Mucosa of gallbladder (tissue), 1 donor: ENCODE data around the gene CRABP2. TPM values are rescaled to one million over a fixed set of nuclear protein-coding genes. Genes with fewer than 3 reads are reported as not detected.

ENCODE experiments used
- DNase-seq: peaks from one replicate; pipeline ENCODE4 v3.0.0-alpha.2; 2020; ENCODE audit warnings: low spot score
- total RNA-seq: library from RNA; stranded (reverse); gene quantifications from one replicate; pipeline ENCODE4 v1.2.1, GENCODE V29; 2021
- donor health status: DM: no; HTN: no; CAD: no.

Gene CRABP2
- total RNA-seq: 3.5 TPM

GRCh38 chr1:156705321-156705917 lies at the start of gene CRABP2:
Gene CRABP2 (minus strand): TSS chr1:156705583. CDS start chr1:156705446, 137 bp downstream.
- peak; percentile 15 for DNase-seq

DNA sequence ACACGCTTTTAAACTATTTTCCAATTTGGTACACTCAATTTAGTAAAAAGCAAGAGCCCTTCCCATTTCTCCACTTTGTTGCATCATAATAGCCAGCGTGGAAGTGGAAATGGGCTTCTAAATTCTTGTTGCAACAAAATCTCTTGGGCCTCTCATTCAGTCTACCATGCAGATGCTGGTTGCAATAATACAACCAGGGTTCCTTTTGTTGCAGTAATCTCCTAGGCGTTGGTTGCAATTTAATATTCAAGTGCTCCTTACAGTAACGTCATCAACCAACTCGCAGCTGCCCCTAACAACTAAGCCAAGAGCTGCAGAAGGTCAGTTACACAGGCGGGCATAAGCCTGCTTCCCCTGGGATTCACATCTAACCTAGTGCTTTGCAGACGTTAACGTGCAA lies 48.8 kb upstream of the CRABP2 start:
- DNase-seq: no peak

DNA sequence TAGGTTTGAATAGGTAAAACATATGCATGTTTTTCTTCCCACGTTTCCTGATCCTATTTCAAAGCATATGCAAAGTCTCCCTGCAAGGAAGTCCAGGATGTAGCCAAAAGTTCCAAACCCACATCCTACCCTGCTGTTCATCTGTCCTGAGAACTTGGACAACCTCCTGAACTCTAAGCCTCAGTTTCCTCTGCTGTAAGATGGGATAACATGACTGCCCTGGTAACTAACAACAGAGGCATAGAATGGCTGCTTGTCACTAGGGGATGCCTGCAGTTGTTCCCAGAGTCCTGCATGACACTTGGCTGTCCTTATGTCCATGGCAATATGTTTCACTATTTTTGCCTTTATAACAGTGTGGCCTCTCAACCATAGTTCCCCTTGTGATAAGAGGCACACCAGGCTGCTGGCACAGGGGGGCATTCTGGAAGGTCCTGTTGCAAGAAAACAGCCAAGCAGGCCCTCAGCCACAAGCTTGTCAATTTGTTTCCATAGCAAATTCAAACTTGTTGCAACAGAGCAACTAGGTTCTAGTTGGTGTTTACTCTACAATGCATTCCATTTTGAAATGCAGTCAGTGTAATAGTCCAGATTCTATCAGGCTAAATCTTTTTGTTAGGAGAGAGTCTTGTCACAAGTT lies 47.6 kb upstream of the CRABP2 start:
- DNase-seq: no peak

- DNase-seq: peak; percentile 97
Observed at GRCh38 chr1:156751757-156752481, 46.5 kb upstream of the CRABP2 start.

DNA sequence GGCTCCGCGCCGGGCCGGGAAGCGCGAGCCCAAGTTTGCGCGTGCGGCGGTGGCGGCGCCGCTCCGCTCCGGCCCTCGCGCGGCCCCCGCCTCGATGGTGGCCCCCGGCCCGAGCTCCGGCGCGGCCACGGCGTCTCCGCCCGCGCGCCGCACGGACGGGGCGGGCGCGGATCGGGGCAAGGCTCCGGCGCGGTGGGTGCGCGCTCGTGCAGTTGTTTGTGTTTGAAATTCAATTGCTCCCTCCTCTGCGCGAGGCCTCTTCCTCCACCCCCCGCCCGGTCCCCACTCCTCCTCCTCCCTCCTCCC lies 46.0 kb upstream of the CRABP2 start, which contains the start of gene HDGF:
Gene HDGF, minus strand, starts transcription at position 225 of the 306 bp plus-strand sequence. CDS start 246 bp downstream, outside the sequence.
- DNase-seq: no peak

- no peak for DNase-seq
Observed at GRCh38 chr1:156750711-156751450, 45.5 kb upstream of the CRABP2 start.

DNA sequence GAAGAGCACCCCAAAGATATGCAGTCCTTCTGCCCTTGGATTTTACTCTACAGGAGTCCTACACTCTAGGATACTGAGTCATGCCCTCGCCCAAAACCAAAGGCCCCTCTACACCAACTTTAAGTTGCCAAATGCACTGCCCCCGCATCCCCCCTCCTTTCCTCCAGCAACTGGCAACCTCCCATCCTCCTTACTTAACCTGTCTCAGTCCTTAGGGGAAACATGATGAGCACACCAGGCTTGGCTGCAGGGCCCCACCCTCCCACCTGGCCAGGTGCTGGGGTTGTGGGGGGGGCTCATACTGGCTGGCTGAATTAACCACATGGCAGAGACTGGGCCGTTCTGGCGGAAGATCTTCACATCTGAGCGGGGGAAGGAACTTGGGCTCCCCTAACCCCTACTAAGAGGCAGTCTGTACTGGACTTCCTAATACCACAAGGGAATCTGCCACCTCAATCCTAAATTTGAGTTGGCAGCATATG lies 44.8 kb upstream of the CRABP2 start:
- DNase-seq: no peak

- no peak for DNase-seq
Observed at GRCh38 chr1:156749419-156750118, 44.2 kb upstream of the CRABP2 start.

DNA sequence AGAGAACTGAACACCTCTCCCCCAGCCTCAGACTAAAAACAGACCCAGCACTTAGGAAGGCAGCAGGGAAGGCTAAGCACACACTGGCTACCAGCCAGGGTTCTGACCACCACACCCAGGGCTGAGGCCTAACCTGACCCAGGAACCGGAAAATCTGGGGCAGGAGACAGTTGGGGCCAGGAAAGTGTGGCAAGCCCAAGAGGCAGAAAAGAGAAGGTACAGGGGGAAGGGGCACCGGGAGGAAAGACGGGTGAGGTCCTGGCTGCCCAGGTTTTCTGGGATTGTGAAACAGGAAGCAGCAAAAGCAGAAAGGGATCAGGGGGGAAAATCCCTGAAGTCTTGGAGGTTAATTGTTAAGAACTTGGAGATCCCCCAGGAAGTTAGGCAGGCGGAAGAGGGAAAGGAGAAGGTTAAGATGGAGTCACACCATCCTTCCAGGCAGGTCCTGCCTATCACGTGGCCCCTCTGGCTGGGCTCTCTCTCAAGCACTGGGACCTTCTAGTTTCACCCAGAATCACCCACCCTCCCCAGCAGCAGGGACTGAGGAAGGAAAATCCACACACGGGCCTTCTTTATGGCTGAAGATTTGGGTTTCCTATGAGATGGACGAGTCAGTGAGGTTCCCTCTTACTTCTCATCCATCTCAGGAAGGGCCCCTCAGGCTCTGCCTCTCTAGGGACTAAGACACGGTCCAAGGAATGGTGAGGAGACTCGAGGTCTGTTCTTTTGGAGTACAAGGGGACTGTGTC lies 43.5 kb upstream of the CRABP2 start:
- no peak for DNase-seq

- no peak for DNase-seq
Observed at GRCh38 chr1:156747742-156748669, 42.6 kb upstream of the CRABP2 start.

GRCh38 chr1:156746728-156747631 lies 41.6 kb upstream of the CRABP2 start:
- DNase-seq: peak; percentile 90

- DNase-seq: no peak
Observed at GRCh38 chr1:156746406-156746727, 41.0 kb upstream of the CRABP2 start.

- no peak for DNase-seq
Observed at GRCh38 chr1:156745881-156746280, 40.5 kb upstream of the CRABP2 start.

GRCh38 chr1:156744786-156745419 lies 39.5 kb upstream of the CRABP2 start:
- DNase-seq: no peak

GRCh38 chr1:156744344-156744743 lies 39.0 kb upstream of the CRABP2 start:
- no peak for DNase-seq

DNA sequence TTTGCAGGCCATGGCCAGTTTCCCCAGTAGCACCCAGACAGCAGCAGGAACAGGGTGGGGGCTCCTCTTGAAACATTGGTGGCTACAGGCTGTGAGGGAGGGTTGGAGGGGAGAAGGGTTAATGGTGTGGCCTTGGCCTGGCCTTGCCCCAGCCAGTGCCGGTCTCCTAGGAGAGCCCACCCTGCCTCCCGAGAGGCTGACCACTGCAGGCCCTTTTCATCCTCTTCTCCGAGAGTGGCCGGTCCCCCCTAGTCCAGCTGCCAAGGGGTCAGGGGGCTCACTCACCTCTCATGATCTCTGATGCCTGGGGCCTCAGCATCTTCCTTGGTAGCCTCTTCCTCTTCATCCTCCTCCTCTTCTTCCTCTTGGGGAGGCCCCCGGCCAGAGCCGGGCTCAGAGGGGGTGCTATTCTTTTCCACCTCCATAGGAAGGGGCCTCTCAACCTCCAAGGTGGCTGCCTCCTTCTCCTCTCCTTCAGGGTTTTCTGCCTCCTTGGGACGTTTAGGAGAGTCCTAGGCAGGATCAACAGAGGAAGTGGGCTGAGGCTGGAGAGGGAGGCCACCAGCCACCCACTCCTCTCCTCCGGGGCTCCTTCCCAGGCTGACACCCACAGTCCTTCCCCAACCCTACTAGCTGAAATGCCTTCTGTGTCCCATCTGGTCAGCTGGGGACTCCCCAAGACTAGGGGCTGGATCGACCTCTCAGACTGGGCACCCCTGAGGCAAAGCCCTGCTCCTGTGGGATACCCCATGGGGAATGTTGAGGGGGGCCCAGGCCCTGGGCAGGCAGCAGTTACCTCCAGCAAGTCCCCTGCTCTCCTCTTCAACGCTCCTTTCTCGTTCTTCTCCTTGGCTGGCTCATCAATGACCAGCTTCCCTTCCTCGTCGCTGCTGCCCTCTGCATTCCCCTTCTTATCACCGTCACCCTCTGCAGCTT lies 38.3 kb upstream of the CRABP2 start:
- DNase-seq: no peak

GRCh38 chr1:156742801-156743200 lies 37.4 kb upstream of the CRABP2 start:
- no peak for DNase-seq
